GM23338 (cell line): ENCODE results near the gene NFXL1. TPM values are rescaled to one million over a fixed set of nuclear protein-coding genes. Genes with fewer than 3 reads are reported as not detected.

Source experiments
- ATAC-seq: fragments of 200-7000 bp; cut with Tn5 transposase; 3 replicates; pipeline ENCODE4 v1.9.1; 2020
- DNase-seq: peaks from one replicate; pipeline ENCODE4 v3.0.0-alpha.2; 2015; ENCODE audit warnings: low spot score
- H2AFZ ChIP-seq: fragments of 200-600 bp; sonication (generic); 2 replicates; pipeline ENCODE4 v1.8.0; 2016; ENCODE audit warnings: antibody characterized with exemption, mild to moderate bottlenecking, moderate library complexity
- H3F3A ChIP-seq: fragments of 200-600 bp; sonication (generic); replicated peaks from 2 replicates; pipeline ENCODE4 v1.8.0; 2017; ENCODE audit warnings: antibody characterized with exemption, mixed run types, low read depth
- H3K27ac ChIP-seq: fragments of 200-600 bp; sonication (generic); 2 replicates; pipeline ENCODE4 v1.6.1; 2016; ENCODE audit warnings: low read depth
- H3K27me3 ChIP-seq: fragments of 200-600 bp; sonication (generic); 2 replicates; pipeline ENCODE4 v1.8.0; 2016; ENCODE audit warnings: mild to moderate bottlenecking, mixed run types, moderate library complexity; ENCODE audit not compliant: insufficient read depth
- H3K36me3 ChIP-seq: fragments of 200-600 bp; sonication (generic); 2 replicates; pipeline ENCODE4 v1.8.0; 2016; ENCODE audit warnings: mild to moderate bottlenecking; ENCODE audit not compliant: insufficient read depth
- H3K4me1 ChIP-seq: fragments of 200-600 bp; sonication (generic); 2 replicates; pipeline ENCODE4 v1.8.0; 2016; ENCODE audit warnings: mild to moderate bottlenecking, moderate library complexity; ENCODE audit not compliant: insufficient read depth
- H3K4me2 ChIP-seq: fragments of 200-600 bp; sonication (generic); 2 replicates; pipeline ENCODE4 v1.7.1; 2017; ENCODE audit warnings: mixed run types
- H3K4me3 ChIP-seq: fragments of 200-600 bp; sonication (generic); 2 replicates; pipeline ENCODE4 v1.6.1; 2016; ENCODE audit warnings: mixed run types
- H3K79me2 ChIP-seq: fragments of 200-600 bp; sonication (generic); replicated peaks from 2 replicates; pipeline ENCODE4 v1.8.0; 2017; ENCODE audit warnings: mild to moderate bottlenecking; ENCODE audit not compliant: insufficient read depth
- H3K9me2 ChIP-seq: fragments of 200-600 bp; sonication (generic); 2 replicates; pipeline ENCODE4 v1.8.0; 2017; ENCODE audit not compliant: insufficient read depth
- H4K20me1 ChIP-seq: fragments of 200-600 bp; sonication (generic); replicated peaks from 2 replicates; pipeline ENCODE4 v1.8.0; 2017; ENCODE audit warnings: mild to moderate bottlenecking; ENCODE audit not compliant: insufficient read depth
- H3K27ac Mint-ChIP-seq: 2 replicates; pipeline ENCODE4 v1.8.0; 2020; ENCODE audit warnings: inconsistent platforms, mild to moderate bottlenecking, moderate library complexity, mixed read lengths
- H3K27me3 Mint-ChIP-seq: 3 replicates; pipeline ENCODE4 v1.8.0; 2022; ENCODE audit warnings: low read depth, mild to moderate bottlenecking, moderate library complexity, mixed read lengths, inconsistent platforms; ENCODE audit not compliant: insufficient read depth, poor library complexity
- H3K36me3 Mint-ChIP-seq: 3 replicates; pipeline ENCODE4 v1.8.0; 2021; ENCODE audit warnings: low read depth, mild to moderate bottlenecking, inconsistent platforms, moderate library complexity, mixed read lengths
- H3K4me1 Mint-ChIP-seq: 3 replicates; pipeline ENCODE4 v1.8.0; 2020; ENCODE audit warnings: mild to moderate bottlenecking, inconsistent platforms, mixed read lengths
- H3K4me3 Mint-ChIP-seq: 3 replicates; pipeline ENCODE4 v1.8.0; 2021; ENCODE audit warnings: moderate library complexity, mild to moderate bottlenecking, inconsistent platforms, mixed read lengths
- H3K9me3 Mint-ChIP-seq: 3 replicates; pipeline ENCODE4 v1.8.0; 2020; ENCODE audit warnings: moderate library complexity, mild to moderate bottlenecking, inconsistent platforms, mixed read lengths
- CREB1 ChIP-seq: fragments of 250-450 bp; sonication (Bioruptor Pico); IDR thresholded peaks from 2 replicates; pipeline ENCODE4 v1.5.0; 2020; ENCODE audit warnings: low read depth, mild to moderate bottlenecking, moderate library complexity
- EZH2 ChIP-seq: fragments of 200-600 bp; sonication (generic); IDR thresholded peaks from one replicate; pipeline ENCODE4 v1.8.0; 2017; ENCODE audit warnings: antibody characterized with exemption, mild to moderate bottlenecking, low read depth; ENCODE audit not compliant: unreplicated experiment
- EZH2phosphoT487 ChIP-seq: fragments of 200-600 bp; sonication (generic); IDR thresholded peaks from one replicate; pipeline ENCODE4 v1.8.1; 2018; ENCODE audit warnings: antibody characterized with exemption; ENCODE audit not compliant: unreplicated experiment
- JUNB ChIP-seq: IDR thresholded peaks from one replicate; pipeline ENCODE4 v1.6.1; 2016; ENCODE audit warnings: antibody characterized with exemption; ENCODE audit not compliant: unreplicated experiment
- NANOG ChIP-seq: IDR thresholded peaks from 2 replicates; pipeline ENCODE4 v1.6.1; 2016; ENCODE audit warnings: antibody characterized with exemption, borderline replicate concordance
- POLR2AphosphoS5 ChIP-seq: IDR thresholded peaks from 2 replicates; pipeline ENCODE4 v1.6.1; 2016; ENCODE audit warnings: antibody characterized with exemption, low read depth
- STAT1 ChIP-seq: IDR thresholded peaks from one replicate; pipeline ENCODE4 v1.6.1; 2016; ENCODE audit warnings: antibody characterized with exemption; ENCODE audit not compliant: unreplicated experiment
- ZNF114 ChIP-seq: fragments of 250-450 bp; sonication (Bioruptor Pico); IDR thresholded peaks from 2 replicates; pipeline ENCODE4 v1.5.0; 2020; ENCODE audit warnings: mild to moderate bottlenecking, moderate library complexity
- ZNF331 ChIP-seq: fragments of 250-450 bp; sonication (Bioruptor Pico); IDR thresholded peaks from 2 replicates; pipeline ENCODE4 v1.5.0; 2020; ENCODE audit warnings: low read depth, mild to moderate bottlenecking, moderate library complexity
- polyA plus RNA-seq: library from polyadenylated mRNA; unstranded; fragments of >200 nt; fragmentation: Nextera tagmentation; extraction: Ambion mirVana; gene quantifications from 2 replicates; pipeline ENCODE4 v1.2.1, GENCODE V29; 2016
- total RNA-seq: library from RNA; depleted of rRNA; stranded (reverse); fragments of >200 nt; shearing (Covaris generic); gene quantifications from 2 replicates; pipeline ENCODE4 v1.2.3, GENCODE V29; 2014
- TF ChIP-seq, protein P1 (sequence below): fragments of 250-450 bp; sonication (Bioruptor Pico); IDR thresholded peaks from 2 replicates; pipeline ENCODE4 v1.5.0; 2020; ENCODE audit warnings: mild to moderate bottlenecking, moderate library complexity
- TF ChIP-seq, protein P2 (sequence below): IDR thresholded peaks from 2 replicates; pipeline ENCODE4 v1.6.1; 2016; ENCODE audit warnings: antibody characterized with exemption
- TF ChIP-seq, protein P3 (sequence below), 2 experiments: fragments of 200-600 bp in 1 of 2; sonication (generic) in 1 of 2; conservative IDR thresholded peaks; 2 replicates each; pipeline versions ENCODE4 v1.5.1 to v1.6.1; 2016 to 2017; ENCODE audit warnings: antibody characterized with exemption in 2 of 2, low read depth in 2 of 2, mild to moderate bottlenecking in 2 of 2, moderate library complexity in 1 of 2
- TF ChIP-seq, protein P4 (sequence below): IDR thresholded peaks from one replicate; pipeline ENCODE4 v1.6.1; 2018; ENCODE audit warnings: antibody characterized with exemption; ENCODE audit not compliant: unreplicated experiment

The NFXL1 gene
- total and polyA plus RNA-seq, 2 experiments from 2014 or later, result 19.4 to 31.7 TPM

DNA sequence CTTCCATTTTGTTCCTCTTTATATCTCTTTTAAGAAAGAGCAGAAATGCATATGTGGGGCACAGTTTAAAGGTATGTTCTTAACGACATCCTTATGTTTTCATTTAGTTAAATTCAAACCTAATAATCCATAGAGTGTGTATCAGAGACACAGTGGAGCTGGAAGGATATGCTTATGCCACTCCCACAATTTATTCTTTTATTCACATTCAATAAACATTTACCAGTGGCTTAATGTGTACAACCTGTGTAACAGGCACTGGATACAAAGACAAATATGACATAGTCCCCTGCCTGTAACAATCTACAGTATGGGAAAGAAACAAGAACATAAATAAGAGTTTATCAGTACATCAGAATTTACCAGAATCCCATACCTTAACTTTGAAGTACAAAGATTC is 54.1 kb downstream of the NFXL1 start (continued):
- TF ChIP-seq ZNF114 (CRISPR knock-in tag), result no peak
- TF ChIP-seq CREB1 (CRISPR knock-in tag), result no peak
- TF ChIP-seq EZH2, result no peak

DNA sequence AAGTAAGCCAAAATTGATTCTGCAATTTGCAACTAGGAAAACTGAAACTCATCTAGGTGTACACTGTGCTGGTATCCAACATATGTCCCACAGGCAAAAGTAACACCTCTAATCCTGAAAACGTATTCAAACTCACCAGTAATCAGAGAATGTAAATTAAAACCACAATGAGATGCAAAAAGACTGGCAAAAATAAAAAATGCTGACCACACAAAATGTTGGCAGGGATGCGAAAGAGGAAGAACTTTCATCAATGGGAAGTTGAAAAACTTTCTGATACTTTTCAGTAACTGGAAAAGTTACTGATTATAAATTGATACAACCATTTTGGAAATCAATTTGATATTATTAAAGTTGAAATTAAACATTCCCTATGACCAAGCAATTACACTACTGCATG is 56.4 kb downstream of the NFXL1 start:
- no peaks in the 10 kb centered on the region for H3K9me3 Mint-ChIP-seq
- H3K4me2 ChIP-seq, result no peak overlapping the region
- H3K27ac Mint-ChIP-seq, result no peak overlapping the region
- H2AFZ ChIP-seq, result no peak overlapping the region
- TF ChIP-seq, protein P1, sequence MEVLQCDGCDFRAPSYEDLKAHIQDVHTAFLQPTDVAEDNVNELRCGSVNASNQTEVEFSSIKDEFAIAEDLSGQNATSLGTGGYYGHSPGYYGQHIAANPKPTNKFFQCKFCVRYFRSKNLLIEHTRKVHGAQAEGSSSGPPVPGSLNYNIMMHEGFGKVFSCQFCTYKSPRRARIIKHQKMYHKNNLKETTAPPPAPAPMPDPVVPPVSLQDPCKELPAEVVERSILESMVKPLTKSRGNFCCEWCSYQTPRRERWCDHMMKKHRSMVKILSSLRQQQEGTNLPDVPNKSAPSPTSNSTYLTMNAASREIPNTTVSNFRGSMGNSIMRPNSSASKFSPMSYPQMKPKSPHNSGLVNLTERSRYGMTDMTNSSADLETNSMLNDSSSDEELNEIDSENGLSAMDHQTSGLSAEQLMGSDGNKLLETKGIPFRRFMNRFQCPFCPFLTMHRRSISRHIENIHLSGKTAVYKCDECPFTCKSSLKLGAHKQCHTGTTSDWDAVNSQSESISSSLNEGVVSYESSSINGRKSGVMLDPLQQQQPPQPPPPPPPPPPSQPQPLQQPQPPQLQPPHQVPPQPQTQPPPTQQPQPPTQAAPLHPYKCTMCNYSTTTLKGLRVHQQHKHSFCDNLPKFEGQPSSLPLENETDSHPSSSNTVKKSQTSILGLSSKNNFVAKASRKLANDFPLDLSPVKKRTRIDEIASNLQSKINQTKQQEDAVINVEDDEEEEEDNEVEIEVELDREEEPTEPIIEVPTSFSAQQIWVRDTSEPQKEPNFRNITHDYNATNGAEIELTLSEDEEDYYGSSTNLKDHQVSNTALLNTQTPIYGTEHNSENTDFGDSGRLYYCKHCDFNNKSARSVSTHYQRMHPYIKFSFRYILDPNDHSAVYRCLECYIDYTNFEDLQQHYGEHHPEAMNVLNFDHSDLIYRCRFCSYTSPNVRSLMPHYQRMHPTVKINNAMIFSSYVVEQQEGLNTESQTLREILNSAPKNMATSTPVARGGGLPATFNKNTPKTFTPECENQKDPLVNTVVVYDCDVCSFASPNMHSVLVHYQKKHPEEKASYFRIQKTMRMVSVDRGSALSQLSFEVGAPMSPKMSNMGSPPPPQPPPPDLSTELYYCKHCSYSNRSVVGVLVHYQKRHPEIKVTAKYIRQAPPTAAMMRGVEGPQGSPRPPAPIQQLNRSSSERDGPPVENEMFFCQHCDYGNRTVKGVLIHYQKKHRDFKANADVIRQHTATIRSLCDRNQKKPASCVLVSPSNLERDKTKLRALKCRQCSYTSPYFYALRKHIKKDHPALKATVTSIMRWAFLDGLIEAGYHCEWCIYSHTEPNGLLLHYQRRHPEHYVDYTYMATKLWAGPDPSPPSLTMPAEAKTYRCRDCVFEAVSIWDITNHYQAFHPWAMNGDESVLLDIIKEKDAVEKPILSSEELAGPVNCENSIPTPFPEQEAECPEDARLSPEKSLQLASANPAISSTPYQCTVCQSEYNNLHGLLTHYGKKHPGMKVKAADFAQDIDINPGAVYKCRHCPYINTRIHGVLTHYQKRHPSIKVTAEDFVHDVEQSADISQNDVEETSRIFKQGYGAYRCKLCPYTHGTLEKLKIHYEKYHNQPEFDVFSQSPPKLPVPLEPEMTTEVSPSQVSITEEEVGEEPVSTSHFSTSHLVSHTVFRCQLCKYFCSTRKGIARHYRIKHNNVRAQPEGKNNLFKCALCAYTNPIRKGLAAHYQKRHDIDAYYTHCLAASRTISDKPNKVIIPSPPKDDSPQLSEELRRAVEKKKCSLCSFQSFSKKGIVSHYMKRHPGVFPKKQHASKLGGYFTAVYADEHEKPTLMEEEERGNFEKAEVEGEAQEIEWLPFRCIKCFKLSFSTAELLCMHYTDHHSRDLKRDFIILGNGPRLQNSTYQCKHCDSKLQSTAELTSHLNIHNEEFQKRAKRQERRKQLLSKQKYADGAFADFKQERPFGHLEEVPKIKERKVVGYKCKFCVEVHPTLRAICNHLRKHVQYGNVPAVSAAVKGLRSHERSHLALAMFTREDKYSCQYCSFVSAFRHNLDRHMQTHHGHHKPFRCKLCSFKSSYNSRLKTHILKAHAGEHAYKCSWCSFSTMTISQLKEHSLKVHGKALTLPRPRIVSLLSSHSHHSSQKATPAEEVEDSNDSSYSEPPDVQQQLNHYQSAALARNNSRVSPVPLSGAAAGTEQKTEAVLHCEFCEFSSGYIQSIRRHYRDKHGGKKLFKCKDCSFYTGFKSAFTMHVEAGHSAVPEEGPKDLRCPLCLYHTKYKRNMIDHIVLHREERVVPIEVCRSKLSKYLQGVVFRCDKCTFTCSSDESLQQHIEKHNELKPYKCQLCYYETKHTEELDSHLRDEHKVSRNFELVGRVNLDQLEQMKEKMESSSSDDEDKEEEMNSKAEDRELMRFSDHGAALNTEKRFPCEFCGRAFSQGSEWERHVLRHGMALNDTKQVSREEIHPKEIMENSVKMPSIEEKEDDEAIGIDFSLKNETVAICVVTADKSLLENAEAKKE, result no peak
- no peak for TF ChIP-seq EZH2phosphoT487
- no peak for TF ChIP-seq NANOG
- TF ChIP-seq JUNB, result no peak
- TF ChIP-seq, protein P2, sequence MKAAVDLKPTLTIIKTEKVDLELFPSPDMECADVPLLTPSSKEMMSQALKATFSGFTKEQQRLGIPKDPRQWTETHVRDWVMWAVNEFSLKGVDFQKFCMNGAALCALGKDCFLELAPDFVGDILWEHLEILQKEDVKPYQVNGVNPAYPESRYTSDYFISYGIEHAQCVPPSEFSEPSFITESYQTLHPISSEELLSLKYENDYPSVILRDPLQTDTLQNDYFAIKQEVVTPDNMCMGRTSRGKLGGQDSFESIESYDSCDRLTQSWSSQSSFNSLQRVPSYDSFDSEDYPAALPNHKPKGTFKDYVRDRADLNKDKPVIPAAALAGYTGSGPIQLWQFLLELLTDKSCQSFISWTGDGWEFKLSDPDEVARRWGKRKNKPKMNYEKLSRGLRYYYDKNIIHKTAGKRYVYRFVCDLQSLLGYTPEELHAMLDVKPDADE, result no peak
- TF ChIP-seq STAT1, result no peak
- no peak for TF ChIP-seq CREB1 (CRISPR knock-in tag)
- no peak for TF ChIP-seq POLR2AphosphoS5
- TF ChIP-seq ZNF114 (CRISPR knock-in tag), result no peak
- TF ChIP-seq, protein P3, sequence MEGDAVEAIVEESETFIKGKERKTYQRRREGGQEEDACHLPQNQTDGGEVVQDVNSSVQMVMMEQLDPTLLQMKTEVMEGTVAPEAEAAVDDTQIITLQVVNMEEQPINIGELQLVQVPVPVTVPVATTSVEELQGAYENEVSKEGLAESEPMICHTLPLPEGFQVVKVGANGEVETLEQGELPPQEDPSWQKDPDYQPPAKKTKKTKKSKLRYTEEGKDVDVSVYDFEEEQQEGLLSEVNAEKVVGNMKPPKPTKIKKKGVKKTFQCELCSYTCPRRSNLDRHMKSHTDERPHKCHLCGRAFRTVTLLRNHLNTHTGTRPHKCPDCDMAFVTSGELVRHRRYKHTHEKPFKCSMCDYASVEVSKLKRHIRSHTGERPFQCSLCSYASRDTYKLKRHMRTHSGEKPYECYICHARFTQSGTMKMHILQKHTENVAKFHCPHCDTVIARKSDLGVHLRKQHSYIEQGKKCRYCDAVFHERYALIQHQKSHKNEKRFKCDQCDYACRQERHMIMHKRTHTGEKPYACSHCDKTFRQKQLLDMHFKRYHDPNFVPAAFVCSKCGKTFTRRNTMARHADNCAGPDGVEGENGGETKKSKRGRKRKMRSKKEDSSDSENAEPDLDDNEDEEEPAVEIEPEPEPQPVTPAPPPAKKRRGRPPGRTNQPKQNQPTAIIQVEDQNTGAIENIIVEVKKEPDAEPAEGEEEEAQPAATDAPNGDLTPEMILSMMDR (conservative IDR thresholded peaks at IDR 0.05; ENCODE audit: low read depth in 2 of 2), result no peak
- TF ChIP-seq ZNF331 (CRISPR knock-in tag), result no peak
- TF ChIP-seq EZH2, result no peak
- TF ChIP-seq, protein P4, sequence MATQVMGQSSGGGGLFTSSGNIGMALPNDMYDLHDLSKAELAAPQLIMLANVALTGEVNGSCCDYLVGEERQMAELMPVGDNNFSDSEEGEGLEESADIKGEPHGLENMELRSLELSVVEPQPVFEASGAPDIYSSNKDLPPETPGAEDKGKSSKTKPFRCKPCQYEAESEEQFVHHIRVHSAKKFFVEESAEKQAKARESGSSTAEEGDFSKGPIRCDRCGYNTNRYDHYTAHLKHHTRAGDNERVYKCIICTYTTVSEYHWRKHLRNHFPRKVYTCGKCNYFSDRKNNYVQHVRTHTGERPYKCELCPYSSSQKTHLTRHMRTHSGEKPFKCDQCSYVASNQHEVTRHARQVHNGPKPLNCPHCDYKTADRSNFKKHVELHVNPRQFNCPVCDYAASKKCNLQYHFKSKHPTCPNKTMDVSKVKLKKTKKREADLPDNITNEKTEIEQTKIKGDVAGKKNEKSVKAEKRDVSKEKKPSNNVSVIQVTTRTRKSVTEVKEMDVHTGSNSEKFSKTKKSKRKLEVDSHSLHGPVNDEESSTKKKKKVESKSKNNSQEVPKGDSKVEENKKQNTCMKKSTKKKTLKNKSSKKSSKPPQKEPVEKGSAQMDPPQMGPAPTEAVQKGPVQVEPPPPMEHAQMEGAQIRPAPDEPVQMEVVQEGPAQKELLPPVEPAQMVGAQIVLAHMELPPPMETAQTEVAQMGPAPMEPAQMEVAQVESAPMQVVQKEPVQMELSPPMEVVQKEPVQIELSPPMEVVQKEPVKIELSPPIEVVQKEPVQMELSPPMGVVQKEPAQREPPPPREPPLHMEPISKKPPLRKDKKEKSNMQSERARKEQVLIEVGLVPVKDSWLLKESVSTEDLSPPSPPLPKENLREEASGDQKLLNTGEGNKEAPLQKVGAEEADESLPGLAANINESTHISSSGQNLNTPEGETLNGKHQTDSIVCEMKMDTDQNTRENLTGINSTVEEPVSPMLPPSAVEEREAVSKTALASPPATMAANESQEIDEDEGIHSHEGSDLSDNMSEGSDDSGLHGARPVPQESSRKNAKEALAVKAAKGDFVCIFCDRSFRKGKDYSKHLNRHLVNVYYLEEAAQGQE, result no peak
- H4K20me1 ChIP-seq, result no peaks in the 10 kb centered on the region
- no peaks in the 10 kb centered on the region; the same call in 1 of the 2 replicates for H3K9me2 ChIP-seq
- no peak overlapping the region for H3K27ac ChIP-seq
- no peak overlapping the region for H3K4me3 ChIP-seq
- H3K36me3 Mint-ChIP-seq, result peaks cover 19% of the 10 kb centered on the region; the same call in 2 of the 3 replicates
- no peaks in the 10 kb centered on the region for H3F3A ChIP-seq
- H3K36me3 ChIP-seq, result peaks cover 6% of the 10 kb centered on the region; the same call in 1 of the 2 replicates
- ATAC-seq (no peak), DNase-seq (no peak)
- H3K79me2 ChIP-seq, result 0 out of 2 replicates have a peak, but pooled peaks cover under 1% of the 10 kb centered on the region
- no peaks in the 10 kb centered on the region for H3K4me1 ChIP-seq
- H3K4me3 Mint-ChIP-seq, result no peak overlapping the region
- H3K27me3 Mint-ChIP-seq, result no peaks in the 10 kb centered on the region
- no peaks in the 10 kb centered on the region for H3K27me3 ChIP-seq
- H3K4me1 Mint-ChIP-seq, result no peaks in the 10 kb centered on the region
